Fibroblast of lung (primary cell): ENCODE measurements around the gene HBE1.

Experiments used
- EZH2 ChIP-seq: IDR thresholded peaks from 2 replicates; pipeline ENCODE4 v1.5.1; 2012; ENCODE audit warnings: low read length, control low read depth, mild to moderate bottlenecking; ENCODE audit errors: missing control alignments
- TF ChIP-seq, protein P1 (sequence below), 2 donors: IDR thresholded peaks in 1 of 2; conservative IDR thresholded peaks in 1 of 2; 1 replicate in 1 of 2; 2 replicates in 1 of 2; pipeline ENCODE4 v1.5.1; 2011 to 2012; ENCODE audit warnings: low read length in 2 of 2, control low read depth in 1 of 2, inconsistent platforms in 1 of 2, low read depth in 1 of 2, mild to moderate bottlenecking in 1 of 2

DNA sequence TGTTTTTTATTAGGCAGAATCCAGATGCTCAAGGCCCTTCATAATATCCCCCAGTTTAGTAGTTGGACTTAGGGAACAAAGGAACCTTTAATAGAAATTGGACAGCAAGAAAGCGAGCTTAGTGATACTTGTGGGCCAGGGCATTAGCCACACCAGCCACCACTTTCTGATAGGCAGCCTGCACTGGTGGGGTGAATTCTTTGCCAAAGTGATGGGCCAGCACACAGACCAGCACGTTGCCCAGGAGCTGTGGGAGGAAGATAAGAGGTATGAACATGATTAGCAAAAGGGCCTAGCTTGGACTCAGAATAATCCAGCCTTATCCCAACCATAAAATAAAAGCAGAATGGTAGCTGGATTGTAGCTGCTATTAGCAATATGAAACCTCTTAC, 44.3 kb downstream of the HBE1 start:
- TF ChIP-seq, protein P1, sequence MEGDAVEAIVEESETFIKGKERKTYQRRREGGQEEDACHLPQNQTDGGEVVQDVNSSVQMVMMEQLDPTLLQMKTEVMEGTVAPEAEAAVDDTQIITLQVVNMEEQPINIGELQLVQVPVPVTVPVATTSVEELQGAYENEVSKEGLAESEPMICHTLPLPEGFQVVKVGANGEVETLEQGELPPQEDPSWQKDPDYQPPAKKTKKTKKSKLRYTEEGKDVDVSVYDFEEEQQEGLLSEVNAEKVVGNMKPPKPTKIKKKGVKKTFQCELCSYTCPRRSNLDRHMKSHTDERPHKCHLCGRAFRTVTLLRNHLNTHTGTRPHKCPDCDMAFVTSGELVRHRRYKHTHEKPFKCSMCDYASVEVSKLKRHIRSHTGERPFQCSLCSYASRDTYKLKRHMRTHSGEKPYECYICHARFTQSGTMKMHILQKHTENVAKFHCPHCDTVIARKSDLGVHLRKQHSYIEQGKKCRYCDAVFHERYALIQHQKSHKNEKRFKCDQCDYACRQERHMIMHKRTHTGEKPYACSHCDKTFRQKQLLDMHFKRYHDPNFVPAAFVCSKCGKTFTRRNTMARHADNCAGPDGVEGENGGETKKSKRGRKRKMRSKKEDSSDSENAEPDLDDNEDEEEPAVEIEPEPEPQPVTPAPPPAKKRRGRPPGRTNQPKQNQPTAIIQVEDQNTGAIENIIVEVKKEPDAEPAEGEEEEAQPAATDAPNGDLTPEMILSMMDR (conservative IDR thresholded peaks at IDR 0.05 in 1 of 2, IDR thresholded peaks at IDR 0.05 in 1 of 2; ENCODE audit: low read depth in 1 of 2, low read length in 2 of 2): no peak
- TF ChIP-seq EZH2: no peak
